ENCODE results near the gene PGBD2.

DNA sequence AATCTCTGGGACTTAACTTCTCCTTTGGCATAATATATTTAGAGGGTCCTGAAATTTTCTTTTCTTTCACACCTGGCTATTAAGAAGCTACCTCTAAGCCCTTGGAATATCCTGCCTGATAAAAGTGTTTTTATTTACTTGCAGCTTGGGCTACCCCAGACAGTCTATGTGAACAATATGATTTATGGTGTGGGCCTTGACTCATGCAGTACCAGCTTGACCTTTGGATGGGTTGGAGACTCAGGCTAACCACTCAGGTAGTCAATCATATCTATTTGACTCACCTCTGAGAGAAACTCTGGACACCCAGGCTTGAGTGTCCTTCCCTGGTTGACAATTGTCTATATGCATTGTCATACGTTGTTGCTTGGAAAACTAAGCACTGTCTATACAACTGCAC lies 13.4 kb upstream of the PGBD2 start:
- TF ChIP-seq, protein P1, sequence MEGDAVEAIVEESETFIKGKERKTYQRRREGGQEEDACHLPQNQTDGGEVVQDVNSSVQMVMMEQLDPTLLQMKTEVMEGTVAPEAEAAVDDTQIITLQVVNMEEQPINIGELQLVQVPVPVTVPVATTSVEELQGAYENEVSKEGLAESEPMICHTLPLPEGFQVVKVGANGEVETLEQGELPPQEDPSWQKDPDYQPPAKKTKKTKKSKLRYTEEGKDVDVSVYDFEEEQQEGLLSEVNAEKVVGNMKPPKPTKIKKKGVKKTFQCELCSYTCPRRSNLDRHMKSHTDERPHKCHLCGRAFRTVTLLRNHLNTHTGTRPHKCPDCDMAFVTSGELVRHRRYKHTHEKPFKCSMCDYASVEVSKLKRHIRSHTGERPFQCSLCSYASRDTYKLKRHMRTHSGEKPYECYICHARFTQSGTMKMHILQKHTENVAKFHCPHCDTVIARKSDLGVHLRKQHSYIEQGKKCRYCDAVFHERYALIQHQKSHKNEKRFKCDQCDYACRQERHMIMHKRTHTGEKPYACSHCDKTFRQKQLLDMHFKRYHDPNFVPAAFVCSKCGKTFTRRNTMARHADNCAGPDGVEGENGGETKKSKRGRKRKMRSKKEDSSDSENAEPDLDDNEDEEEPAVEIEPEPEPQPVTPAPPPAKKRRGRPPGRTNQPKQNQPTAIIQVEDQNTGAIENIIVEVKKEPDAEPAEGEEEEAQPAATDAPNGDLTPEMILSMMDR (IDR thresholded peaks at IDR 0.05) = no peak
- TF ChIP-seq POLR2A (IDR thresholded peaks at IDR 0.05) = no peak
- TF ChIP-seq POLR2AphosphoS5 (IDR thresholded peaks at IDR 0.05; ENCODE audit: insufficient read depth in 1 of 2, low read depth in 1 of 2) = no peak
